GM21528 (cell line): ENCODE results near the gene VPS4A.
"Not testable (repeated sequence)": the region's sequence is repeated elsewhere in the genome, so short reads cannot be mapped to it uniquely, and the experiment has no call there.

Experiments used
- ATAC-seq: cut with Tn5 transposase; IDR thresholded peaks from one replicate; pipeline ENCODE4 v1.9.1; 2021; ENCODE audit warnings: mild to moderate bottlenecking, moderate library complexity; ENCODE audit not compliant: unreplicated experiment, low FRiP score

Gene VPS4A

DNA sequence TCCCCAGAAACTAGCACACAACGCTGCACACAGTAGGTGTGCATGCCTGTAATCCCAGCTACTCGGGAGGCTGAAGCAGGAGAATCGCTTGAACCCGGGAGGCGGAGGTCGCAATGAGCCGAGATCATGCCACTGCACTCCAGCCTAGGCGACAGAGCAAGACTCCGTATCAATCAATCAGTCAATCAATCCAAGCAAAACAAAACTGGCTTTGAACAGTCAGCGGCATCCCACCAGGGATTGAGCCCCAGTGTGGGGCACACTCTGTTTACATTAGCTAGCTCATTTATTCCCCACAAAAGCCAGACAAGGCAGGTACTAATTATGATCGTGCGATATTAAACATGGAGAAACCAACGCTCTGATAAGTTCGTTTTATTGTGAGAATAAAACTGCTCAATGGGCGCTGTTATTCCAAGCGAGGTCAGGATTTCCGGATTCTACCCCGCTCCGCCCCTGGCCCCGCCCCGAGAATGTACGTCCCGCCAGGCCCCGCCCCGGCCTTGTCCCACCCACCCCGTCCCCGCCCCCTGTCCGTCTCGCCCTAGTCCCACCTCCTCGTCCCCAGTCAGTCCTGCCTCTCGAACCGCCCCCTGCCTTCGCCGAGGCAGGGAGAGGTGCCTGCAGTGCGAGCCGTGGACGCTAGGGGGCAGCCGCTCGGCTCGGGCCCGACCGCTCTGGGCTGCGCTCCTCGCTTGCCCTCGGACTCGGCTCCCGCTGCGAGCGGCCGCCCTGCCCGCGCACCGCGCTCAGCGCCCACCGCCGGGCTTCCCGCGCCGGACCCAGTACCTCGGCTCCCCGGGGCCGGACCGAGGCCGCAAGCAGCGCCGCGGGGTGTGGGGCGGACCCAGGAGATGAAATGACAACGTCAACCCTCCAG is at the start of gene VPS4A:
Gene VPS4A (plus strand): TSS at position 698 of the 880 bp plus-strand sequence. CDS start 162 bp downstream, at position 860.
- peak; percentile 89 for ATAC-seq

DNA sequence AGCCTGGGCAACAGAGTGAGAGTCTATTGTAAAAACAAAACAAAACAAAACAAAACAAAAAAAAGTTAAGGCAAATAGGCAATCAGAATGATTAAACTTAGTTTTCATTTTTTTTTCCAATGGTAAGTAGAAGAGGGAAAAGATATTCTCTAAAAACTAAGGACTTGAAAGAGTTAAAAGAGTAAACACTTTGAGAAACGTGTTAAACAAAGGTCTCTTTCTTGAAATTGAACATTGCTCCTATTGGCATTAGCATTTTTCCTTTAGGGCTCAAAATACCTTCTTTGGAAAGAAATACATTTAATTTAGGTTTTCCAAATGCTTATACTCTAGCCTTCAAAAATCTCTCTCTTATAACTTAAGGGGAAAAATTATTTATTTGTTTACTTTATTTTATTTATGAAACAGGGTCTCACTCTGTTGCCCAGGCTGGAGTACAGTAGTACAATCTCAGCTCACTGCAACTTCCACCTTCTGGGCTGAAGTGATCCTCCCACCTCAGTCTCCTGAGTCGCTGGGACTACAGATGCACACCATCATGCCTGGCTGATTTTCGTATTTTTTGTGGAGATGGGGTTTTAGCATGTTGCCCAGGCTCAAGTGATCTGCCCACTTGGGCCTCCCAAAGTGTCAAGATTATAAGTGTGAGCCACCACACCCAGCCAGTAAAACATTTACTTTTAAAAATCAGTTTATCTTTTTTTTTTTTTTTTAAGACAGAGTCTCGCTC is 44.7 kb upstream of the VPS4A start:
- no peak for ATAC-seq

DNA sequence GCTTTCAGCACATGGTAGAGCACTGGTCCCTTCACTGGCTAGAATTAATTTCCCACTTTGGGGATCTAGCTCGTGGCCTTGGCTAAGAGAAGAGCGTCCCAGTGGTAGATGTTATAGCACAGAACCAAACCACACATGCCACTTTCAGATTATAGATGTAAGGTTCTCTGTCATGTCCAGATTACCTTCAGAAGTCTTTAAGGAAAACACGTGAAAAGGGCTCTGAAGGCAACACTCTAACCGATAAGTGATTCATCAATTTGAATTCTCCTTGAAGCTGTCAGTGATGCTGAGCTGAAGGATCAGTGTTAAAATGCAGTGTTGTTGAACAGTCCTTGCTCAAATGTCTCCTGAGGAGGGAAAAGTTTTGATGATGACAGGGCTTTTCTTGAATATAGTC is 43.5 kb upstream of the VPS4A start:
- ATAC-seq = no peak

GRCh38 chr16:69270395-69270794 is 40.8 kb upstream of the VPS4A start:
- no peak for ATAC-seq

- no peak for ATAC-seq
These were observed 40.3 kb upstream of the VPS4A start for GRCh38 chr16:69270831-69271230.

DNA sequence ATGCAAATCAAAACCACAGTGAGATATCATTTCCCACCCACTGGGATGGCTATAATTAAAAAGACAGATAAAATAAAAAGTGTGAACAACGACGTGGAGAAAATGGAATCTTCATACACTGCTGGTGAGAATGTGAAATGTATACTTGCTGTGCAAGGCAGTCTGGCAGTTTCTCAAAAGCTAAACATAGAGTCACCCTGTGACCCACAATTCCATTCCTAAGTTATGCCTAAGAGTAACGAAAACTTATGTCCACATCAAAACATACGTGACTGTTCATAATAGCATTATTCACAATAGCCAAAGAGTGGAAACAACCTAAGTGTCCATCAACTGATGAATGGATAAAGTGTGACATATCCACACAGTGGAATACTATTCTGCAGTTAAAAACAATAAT is 38.1 kb upstream of the VPS4A start:
- ATAC-seq = no peak

GRCh38 chr16:69274699-69275235 is 36.4 kb upstream of the VPS4A start:
- no peak for ATAC-seq

DNA sequence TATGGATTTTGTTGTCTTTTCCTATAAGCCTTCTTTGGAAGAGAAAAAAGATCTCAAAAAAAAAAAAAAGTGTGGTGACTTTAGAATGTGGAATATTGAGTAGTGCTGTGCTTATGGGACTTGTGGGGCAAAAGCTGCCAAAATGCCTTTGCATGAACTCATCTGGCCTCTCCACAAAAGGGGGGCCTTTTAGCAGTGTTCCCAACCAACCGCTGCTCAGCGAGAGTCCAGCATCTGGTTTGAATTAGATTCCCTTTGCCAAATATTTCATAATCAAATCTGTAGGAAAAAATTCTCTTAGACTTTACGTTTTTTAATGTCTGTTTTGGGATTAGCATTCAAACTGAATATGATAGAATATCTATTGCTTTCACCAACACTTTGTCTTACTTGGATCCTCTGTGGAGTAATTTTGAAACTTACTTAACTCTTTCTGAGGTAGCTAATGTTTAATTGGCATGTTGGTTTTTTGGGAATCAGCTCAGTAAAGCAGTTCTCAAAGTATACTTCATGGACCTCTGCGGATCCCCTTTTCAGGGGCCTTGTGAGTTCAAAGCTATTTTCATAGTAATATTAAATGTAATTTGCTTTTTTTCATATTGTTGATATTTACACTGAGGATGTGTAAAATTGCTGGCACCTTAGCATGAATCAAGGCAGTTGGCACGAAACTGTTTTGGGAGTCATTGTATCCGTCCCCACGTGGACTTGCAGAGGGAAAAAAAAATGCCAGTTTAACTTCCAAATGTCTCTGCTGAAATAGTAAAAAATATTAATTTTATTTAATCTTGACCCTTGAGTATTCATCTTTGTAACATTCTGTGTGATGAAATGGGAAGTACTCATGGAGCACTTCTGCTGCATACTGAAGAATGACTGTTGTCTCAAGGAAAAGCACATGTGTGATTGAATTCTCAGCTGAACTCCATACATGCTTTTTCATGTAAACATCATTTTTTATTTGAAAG is 34.7 kb upstream of the VPS4A start:
- no peak for ATAC-seq

GRCh38 chr16:69277413-69277812 is 33.7 kb upstream of the VPS4A start:
- ATAC-seq = no peak

DNA sequence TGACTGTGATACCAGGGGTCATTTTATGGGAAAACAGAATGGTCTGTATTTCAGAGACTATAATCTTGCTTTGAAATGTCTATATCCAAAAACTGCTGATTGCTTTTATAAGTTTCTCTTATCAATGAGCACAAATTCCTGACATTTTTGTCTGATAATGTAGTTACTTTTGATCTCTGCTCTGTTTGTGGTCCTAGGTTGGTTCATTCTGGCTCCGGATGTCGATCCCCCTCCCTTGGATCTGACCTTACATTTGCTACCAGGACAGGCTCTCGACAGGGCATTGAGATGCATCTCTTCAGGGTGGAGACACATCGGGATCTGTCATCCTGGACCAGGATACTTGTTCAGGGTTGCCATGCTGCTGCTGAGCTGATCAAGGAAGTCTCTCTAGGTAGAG is 27.3 kb upstream of the VPS4A start:
- ATAC-seq = no peak

- no peak for ATAC-seq
These were observed 25.9 kb upstream of the VPS4A start for GRCh38 chr16:69285240-69285639.

DNA sequence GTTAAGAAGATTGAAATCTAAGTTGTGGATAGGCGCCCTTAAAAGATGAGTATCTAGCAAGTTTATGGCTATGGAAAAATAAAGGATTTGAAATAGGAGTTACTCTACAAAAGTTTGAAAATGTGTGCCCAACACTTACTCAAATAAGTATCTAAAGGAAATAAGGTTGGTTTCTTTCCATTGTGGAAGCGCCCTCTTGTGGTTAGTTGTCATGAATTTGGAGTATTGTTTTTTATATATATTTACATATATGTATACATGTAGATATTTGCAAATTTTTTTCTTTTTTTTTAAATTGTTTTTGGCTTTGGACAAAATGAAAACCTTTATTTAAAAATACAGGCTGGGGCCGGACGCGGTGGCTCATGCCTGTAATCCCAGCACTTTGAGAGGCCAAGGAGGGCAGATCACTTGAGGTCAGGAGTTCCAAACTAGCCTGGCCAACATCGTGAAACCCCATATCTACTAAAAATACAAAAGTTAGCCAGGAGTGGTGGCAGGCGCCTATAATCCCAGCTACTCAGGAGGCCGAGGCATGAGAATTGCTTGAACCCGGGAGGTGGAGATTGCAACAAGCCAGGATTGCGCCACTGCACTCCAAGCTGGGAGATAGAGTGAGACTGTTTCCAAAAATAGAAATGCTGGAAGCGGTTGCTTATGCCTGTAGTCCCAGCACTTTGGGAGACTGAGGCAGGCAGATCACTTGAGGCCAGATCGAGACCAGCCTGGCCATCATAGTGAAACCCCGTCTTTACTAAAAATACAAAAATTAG is 24.0 kb upstream of the VPS4A start:
- ATAC-seq = no peak

GRCh38 chr16:69291657-69292056 is 19.5 kb upstream of the VPS4A start:
- not testable (repeated sequence) for ATAC-seq

GRCh38 chr16:69293401-69293800 is 17.7 kb upstream of the VPS4A start:
- ATAC-seq = no peak

DNA sequence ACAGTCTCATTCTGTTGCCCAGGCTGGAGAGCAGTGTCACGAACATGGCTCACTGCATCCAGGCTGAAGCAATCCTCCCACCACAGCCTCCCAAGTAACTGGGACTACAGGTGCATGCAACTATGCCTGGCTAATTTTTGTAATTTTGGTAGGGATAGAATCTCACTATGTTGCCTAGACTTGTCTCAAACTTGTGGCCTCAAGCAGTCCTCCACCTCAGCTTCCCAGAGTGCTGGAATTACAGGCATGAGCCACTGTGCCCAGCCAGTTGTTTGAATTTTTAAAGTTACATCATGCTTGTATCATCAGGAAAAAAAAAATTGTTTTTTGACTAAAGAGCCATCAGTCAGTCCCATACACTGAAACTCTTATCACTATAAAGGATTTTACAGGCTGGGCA is 17.1 kb upstream of the VPS4A start:
- no peak for ATAC-seq

GRCh38 chr16:69296771-69297170 is 14.4 kb upstream of the VPS4A start:
- not testable (repeated sequence) for ATAC-seq

- ATAC-seq = no peak
These were observed 12.9 kb upstream of the VPS4A start for GRCh38 chr16:69298261-69298660.

DNA sequence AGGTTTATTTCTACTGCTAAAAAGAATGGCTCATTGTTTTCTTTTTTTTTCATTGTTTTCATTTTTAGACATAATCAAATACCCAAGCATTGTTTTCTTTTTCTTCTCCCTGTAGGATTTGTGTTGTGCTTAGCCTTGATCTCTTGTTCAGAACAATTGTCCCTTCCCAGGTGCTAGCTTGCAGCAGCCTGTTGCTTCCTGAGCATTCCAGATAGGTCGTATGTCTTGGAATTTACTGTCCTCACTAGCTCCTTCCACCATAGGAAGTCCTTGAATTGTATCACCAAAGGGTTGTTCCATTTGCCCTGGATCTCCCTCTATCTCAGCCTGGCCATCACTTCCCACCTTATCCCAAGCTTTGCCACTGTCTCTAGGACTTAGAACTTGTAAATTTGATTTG is 10.0 kb upstream of the VPS4A start:
- no peak for ATAC-seq

DNA sequence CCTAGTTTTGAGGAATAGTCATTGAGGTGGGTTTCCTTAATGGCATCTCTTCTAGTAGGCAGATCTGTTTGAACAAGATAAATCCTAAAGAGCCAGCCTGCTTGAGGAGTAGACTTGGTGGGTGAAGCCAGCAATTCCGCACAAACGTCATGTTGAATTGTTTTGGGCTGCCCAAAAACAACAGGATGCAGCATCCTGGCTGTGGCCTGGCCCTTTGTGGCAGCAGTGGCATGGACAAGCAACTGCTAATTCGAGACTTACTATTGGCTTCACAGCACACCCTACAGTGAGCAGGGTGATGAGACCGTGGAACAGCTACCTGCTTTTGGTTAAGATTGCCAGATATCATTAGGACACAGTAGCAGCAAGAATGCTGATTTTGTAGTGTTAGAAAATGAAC is 9.3 kb upstream of the VPS4A start:
- no peak for ATAC-seq

DNA sequence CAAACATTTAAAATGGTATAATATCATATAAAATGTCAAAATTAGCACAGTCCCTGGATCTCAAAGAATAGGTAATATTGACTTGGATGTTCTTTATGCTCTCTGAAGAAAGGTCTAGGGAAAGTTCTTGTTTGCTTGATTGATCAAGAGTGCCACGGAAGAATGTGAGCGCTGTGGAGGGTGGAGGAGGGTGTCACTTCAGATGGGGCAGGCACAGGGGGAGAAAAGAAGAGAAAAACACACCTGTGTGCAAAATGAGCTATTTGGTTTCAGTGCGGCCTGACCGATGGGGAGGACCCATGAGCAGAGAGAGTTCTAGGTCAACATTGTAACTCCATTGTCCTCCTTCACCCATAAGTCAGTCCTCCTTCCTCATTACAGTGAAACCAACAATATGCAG is 8.8 kb upstream of the VPS4A start:
- no peak for ATAC-seq
